SK-N-DZ (cell line): Measurements from ENCODE around the gene MRTFA.

Source experiments
- DNase-seq: peaks from one replicate; pipeline ENCODE4 v3.0.0-alpha.2; 2015; ENCODE audit warnings: low spot score

The MRTFA gene

DNA sequence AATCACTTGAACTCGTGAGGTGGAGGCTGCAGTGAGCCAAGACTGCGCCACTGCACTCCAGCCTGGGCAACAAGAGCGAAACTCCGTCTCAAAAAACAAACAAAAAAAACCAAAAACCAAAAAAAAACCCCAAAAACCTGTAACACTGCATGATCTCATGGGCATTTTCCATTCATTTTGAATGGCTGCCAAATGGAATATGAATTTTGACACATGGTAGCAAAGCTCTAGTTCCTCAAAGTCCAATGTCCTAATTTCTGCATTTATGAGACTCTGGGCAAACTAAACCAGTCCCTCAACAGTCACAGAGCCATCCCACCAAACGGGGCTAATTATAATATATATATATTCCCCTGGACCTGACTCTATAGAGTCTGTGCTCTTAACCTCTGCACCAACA lies 204.4 kb downstream of the MRTFA start:
- DNase-seq, result no peak

DNA sequence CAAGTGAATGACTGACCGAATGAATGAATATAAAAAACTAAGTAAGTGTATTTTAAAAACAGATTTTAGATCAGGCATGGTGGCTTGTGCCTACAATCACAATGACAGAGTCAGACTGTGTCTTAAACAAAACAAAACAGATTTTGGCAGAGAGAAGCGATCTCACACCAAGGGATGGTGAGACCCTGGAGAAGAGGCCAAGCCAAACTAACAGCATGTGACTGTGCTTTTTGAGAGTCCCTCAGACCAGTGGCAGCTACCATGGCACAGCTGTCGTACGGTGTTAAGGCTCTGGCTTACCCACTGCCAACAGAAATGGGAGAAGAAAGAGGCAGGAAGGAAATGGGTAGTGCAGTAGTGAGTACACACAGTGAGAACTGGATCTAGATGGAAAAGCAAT lies 205.5 kb downstream of the MRTFA start:
- DNase-seq, result no peak

DNA sequence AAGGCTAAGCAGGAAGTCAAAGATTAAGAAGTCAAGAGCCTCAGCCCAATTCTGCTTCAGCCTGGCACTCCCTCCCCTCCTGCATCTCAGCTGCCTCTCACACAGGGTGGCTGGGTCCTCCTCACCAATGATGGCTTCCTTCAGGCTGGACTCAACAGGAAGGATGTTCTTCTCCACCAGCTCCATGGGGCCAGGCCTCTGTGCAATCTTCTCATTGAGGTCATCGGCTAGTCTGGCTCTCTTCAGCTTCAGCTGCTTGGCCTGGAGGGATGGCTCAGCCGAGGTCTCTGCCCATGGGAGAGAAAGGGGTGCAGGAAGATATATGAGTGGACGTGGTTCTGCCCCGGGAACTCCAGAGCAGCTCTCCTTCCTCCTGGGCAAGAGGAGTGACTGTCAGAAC lies 207.0 kb downstream of the MRTFA start:
- DNase-seq, result no peak

DNA sequence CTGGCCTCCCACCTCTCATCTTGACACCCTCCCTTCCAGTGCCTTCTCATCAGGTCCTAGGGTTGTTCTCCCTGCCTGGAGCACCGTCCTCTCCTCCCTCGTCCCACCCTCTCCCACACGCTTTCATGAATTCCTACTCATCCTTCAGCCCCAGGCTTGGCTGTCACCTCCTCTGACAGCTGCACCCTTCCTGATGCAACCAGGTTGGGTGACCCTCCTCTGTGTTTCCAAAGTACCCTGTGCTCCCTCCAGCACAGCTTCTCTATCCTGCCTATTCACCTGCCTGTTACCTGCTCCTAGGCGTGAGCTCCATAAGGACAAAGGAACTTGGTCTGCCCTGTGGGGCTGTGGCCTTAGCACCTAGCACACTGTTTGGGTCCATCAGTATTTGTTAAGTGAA lies 207.7 kb downstream of the MRTFA start:
- DNase-seq, result no peak

DNA sequence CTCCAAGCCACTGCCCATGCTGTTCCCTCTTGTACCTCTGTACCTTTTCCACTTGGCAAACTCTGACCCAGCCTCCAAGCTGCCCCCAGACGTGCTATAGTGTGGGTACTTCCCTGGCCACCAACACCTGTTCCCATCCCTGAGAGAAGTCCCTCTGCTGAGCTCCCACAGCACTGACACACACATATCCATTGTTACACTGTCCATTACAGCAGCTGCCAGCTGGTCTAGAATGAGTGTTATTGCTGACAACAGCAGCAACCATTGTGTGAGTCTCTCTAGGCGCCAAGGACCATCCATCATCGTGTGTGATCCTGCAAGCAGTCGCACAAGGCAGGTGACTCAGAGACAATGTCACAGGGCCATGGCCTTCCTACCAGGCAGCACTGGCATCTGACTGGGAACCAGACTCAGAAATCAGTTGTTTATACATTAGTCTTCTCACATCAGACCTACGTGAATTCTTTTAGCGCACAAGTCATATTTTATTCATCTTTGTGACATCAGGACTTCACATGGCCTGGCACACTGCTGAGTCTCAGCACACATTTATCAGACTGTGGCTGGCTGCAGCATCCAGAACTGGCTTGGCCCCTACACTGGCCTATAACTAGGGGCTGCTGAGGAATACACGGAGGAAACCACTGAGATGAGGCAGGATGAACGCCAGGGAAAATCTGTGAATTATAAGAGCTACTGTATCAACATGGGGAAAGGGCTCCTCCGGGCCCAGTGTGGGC lies 209.8 kb downstream of the MRTFA start:
- DNase-seq, result no peak

DNA sequence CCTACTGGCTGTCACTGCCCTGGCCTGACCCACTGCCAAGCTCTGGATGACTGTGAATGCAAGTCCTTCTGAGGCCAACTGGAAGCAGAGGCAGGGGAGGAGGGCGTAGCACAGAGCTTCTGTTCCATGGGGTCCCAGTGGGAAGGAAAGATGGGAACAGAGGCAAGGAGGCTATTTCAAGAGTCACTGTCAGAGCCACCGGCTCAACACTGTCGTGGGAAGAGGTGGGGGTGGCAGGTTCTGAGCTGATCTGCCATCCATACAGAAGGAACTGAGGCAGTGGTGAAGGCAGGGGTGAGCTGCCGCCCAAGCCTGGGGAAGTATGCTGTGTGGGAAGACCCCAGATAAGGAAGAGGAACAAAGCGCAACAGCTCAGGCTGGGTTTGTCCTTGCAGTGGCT lies 211.4 kb downstream of the MRTFA start:
- no peak for DNase-seq

DNA sequence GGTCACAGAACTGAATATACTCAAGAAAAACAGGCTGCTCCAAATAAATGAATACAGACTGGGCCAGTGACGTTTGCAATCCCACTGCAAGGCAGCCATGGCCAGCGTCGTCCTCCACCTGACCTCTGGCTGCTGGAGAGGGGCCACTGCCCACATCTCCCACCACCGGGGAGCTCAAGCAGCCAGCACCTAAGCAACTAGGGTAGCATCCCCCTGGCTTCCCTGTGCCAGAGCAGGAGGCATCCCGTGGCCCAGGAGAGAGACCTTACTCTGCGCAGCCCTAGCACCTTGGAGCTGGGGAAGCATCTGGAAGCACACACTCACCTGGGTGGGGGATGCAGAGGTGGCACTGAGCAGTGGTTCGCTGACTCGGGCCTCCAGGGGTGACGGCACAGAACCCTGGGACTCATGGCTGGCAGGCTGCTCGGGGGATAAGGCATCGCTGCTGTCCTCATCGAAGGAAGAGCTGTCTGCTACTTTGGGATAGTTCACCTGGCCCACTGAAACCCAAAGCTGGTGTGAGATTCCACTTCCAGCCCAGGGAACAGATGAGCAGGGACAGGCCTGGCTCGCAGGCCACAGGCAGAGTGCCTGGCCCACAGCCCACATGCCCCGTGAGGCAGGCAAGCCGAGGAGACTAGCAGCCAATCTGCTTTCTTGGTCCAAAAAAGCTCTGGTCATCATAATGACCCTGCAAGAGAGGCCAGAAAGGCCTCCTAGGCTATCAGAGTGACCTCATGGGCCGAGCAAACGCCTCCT lies 212.5 kb downstream of the MRTFA start:
- DNase-seq, result no peak

DNA sequence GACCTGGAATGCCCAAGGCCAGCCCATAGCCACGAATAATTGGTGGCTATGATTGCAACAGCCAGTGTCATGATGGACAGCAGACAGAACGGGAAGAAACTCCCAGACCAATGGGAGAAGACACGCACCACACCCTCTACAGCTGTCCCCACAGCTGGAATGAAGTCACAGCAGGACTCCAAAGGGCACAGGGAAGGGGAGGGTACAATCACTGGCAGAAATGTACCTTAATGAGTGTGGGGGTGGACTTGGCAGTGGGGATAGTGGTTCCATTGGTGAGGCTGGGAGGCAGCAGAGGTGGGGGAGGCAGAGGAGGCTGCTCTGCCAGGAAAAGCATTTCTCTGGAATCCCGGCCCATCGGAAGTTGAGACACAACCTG lies 213.2 kb downstream of the MRTFA start:
- DNase-seq, result no peak

DNA sequence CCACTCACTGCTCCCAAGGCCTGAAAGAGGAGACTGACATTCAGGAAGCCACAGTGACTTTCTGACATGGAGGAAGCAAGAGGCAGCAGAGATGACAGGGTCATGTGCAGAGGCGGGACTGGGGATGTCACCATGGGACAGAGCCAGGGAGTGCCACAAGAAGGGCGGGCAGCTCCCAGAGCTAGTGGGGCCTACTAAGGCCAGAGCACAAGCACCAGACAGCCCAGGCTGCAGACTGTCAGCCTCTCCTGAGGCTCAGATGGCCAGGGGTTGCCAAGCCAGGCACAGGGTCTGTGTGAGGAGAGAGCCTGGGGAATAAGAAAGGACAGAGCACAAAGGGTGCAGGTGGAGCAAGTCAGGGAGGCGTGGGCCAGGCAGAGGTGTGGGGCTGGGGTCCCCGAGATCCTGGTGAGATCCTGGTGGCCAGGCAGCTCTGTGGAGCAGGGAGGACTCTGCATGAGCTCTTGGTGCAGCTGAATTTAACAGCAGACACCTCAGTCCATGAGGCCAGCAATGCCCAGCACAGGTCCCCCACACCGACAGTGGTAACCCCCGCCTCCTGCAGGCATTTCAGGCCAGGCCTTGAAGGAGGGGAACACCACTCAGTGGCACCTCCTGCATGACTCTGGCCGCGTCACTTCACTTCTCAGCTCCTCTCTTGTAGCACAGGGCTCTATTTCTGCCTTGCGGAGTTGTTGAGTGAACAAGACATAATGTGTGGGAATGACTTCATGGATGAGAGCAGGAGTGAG lies 213.8 kb downstream of the MRTFA start:
- no peak for DNase-seq

DNA sequence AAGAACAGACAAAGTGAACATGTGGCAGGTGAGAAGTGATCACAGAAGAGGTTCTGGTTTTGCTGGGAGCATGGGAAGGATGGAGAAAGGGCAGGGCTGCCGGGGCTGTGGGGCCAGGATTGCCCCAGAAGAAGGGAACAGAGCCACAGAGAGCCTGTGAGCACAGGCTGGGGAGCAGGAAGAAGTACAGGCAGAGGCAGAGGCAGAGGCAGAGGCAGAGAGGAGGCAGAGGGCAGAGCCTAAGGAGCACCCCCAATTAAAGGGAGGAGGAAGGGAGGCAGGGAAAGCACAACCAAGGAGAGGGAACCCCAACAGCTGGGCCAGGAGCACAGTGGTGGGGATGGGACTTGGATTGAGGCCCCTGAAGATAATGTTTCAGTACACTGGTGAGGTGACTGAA lies 214.6 kb downstream of the MRTFA start:
- no peak for DNase-seq

DNA sequence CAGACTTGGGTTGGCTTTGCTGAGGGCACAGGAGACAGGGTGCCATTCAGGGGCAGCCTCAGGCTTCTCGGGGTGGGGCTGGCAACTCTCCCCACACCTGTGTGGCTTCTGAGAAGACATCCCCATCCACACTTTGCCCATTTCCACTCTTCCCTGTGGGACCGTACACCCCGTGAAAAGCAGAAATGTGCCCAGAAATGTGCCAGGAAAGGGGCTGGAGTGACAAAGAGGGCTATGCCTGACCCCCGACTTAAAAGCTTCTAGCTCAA lies 215.5 kb downstream of the MRTFA start:
- DNase-seq, result no peak

DNA sequence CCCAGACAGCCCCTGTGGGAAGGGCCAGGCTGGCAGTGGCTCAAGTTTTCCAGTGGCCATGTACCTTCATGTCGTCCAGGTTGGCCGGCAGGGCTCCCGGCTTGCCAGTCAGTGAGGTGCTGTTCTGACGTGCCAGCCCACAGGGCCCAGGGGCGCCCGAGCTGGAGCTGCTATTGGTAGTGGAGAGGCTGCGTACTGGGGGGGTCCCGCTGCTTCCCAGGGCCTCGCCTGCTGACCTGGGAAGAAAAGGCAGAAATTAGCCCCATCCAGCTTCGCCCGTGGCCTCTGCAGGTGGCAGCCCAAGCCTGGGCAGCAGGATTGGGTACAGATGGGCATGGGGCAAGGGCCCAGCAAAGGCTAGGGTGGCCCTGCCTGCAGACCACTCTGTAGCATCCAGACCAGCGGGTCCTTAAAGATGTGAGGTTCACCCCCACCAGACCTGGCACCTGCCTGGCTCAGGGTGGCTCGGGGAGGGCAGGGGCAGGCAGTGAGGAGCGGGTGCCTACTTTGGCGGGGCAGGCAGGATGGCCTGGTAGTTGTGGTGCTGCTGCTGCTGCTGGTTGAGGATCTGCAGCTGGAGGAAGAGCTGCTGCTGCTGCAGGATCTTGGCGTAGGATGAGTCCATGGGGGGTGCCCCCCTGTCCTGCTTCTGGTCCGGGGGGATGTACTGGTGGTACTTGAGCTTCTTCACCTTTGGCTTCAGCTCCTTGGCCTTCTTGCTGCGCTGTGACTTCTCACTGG lies 216.0 kb downstream of the MRTFA start:
- DNase-seq, result no peak

DNA sequence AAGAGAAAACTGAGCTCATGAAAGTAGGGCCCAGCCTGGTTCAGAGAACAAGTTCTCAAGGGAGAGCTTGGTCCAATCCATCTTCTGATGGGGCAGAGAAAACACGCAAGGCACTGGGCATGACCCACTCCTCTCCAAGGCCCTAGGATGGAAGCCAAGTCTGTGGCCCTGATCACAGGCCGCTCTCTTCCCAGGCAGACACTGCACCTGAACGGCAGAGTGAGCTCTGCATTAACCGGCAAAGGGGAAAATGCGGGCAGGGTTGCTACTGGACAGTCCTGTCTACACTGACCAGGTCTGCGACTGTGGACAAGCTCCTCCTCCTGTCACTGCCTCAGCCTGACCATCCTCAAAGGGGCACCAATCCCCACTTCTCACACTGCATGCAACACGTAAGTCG lies 216.8 kb downstream of the MRTFA start:
- no peak for DNase-seq

DNA sequence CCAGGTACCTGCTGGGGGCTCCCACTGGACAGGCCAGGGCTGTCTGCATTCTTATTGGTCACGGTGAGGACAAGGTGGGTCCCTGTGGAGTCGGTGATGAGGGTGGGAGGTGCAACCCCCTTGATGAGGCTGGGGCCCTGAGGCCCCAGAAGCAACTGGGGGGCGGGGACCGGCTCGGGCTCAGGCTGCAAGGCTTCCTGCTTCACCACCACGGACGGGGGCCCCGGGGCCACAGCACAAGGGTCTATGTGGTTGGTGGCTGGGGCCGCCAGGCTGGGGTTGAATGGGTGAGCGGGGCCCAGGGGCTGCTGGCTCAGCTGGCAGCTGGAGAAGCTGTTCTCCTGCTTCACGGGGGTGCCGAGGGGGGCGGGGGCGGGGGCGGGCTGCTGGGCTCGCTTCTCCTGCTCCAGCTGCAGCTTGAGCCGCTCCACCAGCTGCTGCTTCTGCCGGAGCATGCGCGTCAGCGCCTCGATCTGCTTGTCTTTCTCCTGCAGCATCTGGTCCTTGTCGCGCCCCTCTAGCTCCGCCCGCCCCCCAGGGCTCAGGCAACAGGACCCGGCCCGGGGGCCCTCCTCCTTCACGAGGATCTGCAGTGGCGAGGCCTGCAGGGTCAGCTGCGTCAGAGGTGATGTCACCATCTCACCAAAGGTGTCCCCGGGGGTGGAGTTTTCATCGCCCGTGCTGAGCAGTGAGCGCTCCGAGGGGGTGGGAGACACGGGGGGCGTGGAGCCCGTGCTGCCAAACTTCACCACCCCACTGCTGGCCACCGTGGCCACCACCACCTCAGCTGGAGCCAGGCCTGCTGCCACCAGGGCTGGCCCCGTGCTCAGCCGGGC lies 217.9 kb downstream of the MRTFA start:
- DNase-seq, result peak; percentile 97

DNA sequence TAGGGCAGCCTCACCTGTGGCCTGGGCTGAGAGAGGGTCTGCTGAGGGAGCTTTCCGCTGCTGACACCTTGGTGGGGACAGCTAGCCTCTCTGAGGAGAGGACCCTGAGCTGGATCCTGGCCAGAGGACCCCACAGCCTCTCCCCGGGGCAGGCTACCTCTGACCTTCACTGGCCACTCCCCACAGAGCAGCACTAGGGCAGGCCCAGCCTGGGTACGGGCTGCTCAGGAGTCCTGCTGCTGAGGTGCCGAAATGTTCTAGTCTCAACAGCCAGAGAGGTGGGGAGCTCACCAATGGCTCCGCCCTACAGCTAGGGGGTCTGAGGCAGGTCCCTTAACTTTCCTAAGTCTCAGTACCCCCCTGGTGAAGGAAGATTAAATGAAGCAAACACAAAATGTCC lies 218.6 kb downstream of the MRTFA start:
- no peak for DNase-seq

DNA sequence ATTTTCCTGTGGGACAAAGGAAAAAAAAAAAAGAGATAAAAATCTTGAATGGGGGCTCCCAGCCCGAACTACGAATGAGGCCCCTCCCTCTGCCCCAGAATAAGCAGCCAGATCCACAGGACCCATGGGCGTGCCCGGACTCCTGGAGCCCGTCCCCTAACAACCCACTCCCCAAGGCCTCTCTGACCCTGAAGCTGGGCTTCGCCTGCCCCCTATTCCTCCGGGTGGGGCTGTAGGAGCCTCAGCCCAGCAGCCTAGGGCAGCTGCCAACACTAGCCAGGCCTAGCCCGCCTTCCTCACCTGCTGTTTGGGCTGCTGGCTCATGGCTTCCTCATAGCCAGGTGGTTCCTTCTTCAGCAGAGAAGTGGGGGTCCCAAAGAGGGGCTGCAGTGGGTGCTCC lies 219.5 kb downstream of the MRTFA start:
- DNase-seq, result no peak

DNA sequence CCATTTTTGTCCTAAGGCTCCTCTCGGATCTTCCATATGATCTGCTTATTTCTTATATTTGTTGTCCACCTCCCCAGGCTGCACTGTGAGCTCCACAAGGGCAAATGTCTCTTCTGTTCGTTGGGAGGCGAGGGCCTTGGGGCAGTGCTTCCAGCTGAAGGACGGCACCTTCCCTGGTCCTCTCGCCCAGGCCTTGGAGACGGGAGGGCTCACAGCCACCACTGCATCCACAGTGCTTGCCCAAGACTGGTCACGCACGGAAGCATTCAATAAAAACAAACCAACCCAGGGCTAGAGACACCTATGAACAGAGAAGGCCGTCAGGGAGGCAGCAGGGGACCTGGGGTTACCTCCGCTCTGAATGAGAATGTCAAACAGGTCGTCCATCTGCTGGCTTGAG lies 219.9 kb downstream of the MRTFA start:
- DNase-seq, result no peak

DNA sequence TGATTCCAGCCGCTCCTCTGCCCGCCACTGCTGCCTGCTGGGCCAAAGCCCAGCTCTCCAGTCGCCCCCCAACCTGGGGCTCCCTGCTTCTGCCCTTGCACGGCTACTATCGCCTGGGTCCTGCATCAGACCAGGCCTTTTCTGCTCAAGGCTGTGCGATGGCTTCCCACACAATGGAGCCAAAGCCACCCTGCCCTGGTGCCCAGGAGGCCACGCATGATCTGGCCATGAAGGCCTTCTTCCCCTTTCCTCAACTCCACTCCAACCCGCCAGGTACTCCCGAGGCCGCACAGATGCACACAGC lies 220.3 kb downstream of the MRTFA start:
- DNase-seq, result no peak

DNA sequence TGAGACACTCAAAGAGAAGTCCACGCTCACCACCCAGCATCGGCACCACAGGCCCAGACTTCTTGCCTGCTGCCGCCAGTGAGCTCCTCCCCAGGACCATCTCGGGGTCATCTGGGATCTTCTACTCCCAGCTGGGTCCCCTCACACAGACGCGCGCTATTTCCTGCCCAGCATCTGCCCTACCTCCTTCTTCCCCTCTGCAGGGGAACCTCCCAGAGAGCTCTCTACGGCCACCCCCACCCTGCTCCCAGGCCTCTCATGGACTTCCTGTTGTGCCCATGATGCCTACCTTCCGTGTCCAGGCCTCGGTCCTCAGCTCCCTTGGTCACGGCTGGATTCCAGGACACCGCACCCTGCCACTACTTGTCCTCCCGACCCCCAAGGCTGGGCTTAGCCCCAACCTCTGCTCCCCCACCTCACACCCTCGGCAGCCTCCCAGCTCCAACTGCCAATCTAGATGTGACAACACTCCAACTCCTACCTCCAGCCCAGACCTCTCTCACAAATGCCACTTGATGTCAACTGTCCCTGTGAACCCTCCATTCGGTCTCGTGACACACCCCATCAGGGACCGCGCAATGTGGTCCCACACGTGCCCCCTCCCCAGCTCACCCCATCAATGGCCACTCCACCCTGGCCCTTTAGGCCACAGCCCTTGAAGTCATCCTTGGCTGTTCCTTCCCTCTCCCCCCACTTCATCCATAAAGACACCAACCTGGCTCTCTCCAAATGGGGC lies 220.8 kb downstream of the MRTFA start:
- no peak for DNase-seq

DNA sequence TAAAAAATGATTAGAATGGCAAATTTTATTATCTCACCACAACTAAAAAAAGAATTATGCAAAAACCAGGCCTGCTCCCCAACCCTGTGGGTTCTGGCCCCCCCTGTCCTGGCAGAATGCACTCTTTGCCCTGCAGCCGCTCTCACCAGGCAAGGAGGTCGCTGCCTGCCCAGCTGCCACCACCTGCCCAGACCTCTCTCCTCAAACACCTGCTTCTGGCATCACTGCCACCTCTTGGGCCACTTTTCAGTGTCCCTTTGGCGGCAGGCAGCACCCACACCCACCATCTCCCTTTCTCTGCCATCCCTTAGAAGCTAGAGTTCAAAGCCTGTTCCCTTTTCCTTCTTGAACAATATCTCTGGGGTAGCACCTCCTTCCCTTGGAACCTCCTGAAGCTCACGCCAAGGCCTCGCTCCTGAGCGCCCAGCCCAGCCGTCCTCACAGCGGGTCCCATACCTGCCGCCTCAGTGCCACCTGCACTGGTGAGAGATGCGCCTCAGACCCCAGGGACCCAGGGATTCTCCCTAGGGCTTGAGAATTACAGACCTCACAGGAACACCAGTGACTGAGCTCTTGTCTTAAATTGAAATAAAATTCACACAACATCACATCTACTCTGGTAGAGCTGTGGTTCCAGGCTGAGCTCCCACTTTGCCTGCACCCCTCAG lies 221.5 kb downstream of the MRTFA start:
- no peak for DNase-seq
